Parathyroid adenoma (tissue), 2 donors: ENCODE data around the gene CASP8.

Experiments
- H2AFZ ChIP-seq: fragments of 300-600 bp; sonication (generic); one replicate; pipeline ENCODE4 v1.7.0; 2017; ENCODE audit warnings: antibody characterized with exemption, mild to moderate bottlenecking
- H3K27ac ChIP-seq: fragments of 300-600 bp; sonication (generic); one replicate; pipeline ENCODE4 v1.7.0; 2017
- H3K27me3 ChIP-seq: fragments of 300-600 bp; sonication (generic); one replicate; pipeline ENCODE4 v1.7.0; 2017; ENCODE audit warnings: low read length; ENCODE audit not compliant: control insufficient read depth, insufficient read depth
- H3K36me3 ChIP-seq: fragments of 300-600 bp; sonication (generic); one replicate; pipeline ENCODE4 v1.7.0; 2017; ENCODE audit warnings: low read length; ENCODE audit not compliant: control insufficient read depth, insufficient read depth
- H3K4me1 ChIP-seq: fragments of 300-600 bp; sonication (generic); one replicate; pipeline ENCODE4 v1.7.0; 2017; ENCODE audit warnings: control low read depth
- H3K4me2 ChIP-seq: fragments of 300-600 bp; sonication (generic); one replicate; pipeline ENCODE4 v1.7.0; 2017; ENCODE audit warnings: low read length
- H3K4me3 ChIP-seq: fragments of 300-600 bp; sonication (generic); one replicate; pipeline ENCODE4 v1.7.0; 2017; ENCODE audit warnings: low read depth, low read length
- H3K79me2 ChIP-seq: fragments of 300-600 bp; sonication (generic); one replicate; pipeline ENCODE4 v1.7.0; 2017; ENCODE audit warnings: control low read depth
- H3K9ac ChIP-seq: fragments of 300-600 bp; sonication (generic); one replicate; pipeline ENCODE4 v1.7.0; 2017; ENCODE audit warnings: mild to moderate bottlenecking
- H3K9me3 ChIP-seq: fragments of 300-600 bp; sonication (generic); one replicate; pipeline ENCODE4 v1.7.0; 2017; ENCODE audit warnings: low read length; ENCODE audit not compliant: control insufficient read depth
- CTCF ChIP-seq: fragments of 300-600 bp; sonication (generic); IDR thresholded peaks from one replicate; pipeline ENCODE4 v1.7.0; 2017; ENCODE audit warnings: antibody characterized with exemption, mild to moderate bottlenecking
- donor health status: primary hyperparathyroidism.

CASP8 gene

GRCh38 chr2:201250741-201251140 is 9.6 kb upstream of the CASP8 start:
- no peaks in the 10 kb centered on the region for H3K36me3 ChIP-seq
- H3K4me3 ChIP-seq, result no peak overlapping the region
- no peak overlapping the region for H3K9ac ChIP-seq
- no peaks in the 10 kb centered on the region for H3K9me3 ChIP-seq
- H3K27ac ChIP-seq, result no peak overlapping the region
- no peaks in the 10 kb centered on the region for H3K4me1 ChIP-seq
- no peaks in the 10 kb centered on the region for H3K27me3 ChIP-seq
- no peak overlapping the region for H2AFZ ChIP-seq
- H3K79me2 ChIP-seq, result no peaks in the 10 kb centered on the region
- TF ChIP-seq CTCF, result no peak
- H3K4me2 ChIP-seq, result no peak overlapping the region

DNA sequence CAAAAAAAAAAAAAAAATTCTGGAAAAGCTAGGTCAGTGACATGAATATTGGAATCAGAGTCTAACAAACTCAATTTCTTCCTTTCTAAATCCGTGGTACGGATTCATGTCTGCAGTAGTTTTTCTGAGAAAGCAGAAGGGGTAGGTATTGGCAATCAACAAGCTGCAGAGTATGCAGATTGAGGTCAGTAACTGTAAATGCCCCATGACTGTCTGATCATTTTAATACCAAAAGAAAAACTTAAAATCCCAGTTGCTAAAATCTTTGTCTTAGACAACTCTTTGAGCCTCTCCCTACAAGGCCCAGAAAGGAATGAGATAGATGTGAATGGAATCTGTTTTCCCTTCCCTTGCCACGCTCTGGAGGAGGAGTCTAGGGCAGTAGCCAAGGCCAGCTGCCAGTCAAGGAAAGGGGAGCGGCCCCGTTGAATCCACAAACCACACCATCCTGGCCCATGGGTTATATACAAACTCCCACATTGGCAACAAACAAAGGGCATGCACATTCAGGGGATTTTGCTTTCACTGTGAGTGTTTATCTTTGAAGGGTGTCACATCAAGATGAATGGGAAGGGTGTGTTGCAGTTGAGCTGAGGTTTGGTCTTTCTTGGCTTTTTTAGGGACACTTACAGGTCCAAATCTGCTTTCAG is 6.1 kb upstream of the CASP8 start:
- peaks cover 10% of the 10 kb centered on the region for H3K4me1 ChIP-seq
- H3K36me3 ChIP-seq, result no peaks in the 10 kb centered on the region
- no peaks in the 10 kb centered on the region for H3K9me3 ChIP-seq
- no peaks in the 10 kb centered on the region for H3K27me3 ChIP-seq
- no peak overlapping the region for H3K4me3 ChIP-seq
- peak overlapping the region; percentile 27 for H2AFZ ChIP-seq
- no peak overlapping the region for H3K27ac ChIP-seq
- H3K9ac ChIP-seq, result no peak overlapping the region
- no peaks in the 10 kb centered on the region for H3K79me2 ChIP-seq
- no peak overlapping the region for H3K4me2 ChIP-seq
- no peak for TF ChIP-seq CTCF

- no peak overlapping the region for H3K27ac ChIP-seq
Measured at GRCh38 chr2:201255408-201256033, 4.8 kb upstream of the CASP8 start.

GRCh38 chr2:201256082-201256481 is 4.3 kb upstream of the CASP8 start:
- Histone ChIP-seq H3K36me3 (no peaks in the 10 kb centered on the region), H3K4me2 (no peak overlapping the region), H3K4me3 (no peak overlapping the region), H2AFZ (peak overlapping the region; percentile 15), H3K27ac (no peak overlapping the region), H3K79me2 (no peaks in the 10 kb centered on the region), H3K9me3 (no peaks in the 10 kb centered on the region), H3K9ac (no peak overlapping the region), H3K27me3 (no peaks in the 10 kb centered on the region), H3K4me1 (peaks cover 10% of the 10 kb centered on the region)
- TF ChIP-seq CTCF, result no peak

More at GRCh38 chr2:201255408-201256033, 4.8 kb upstream of the CASP8 start:
- Histone ChIP-seq H3K9me3 (no peaks in the 10 kb centered on the region), H3K4me1 (peaks cover 10% of the 10 kb centered on the region), H2AFZ (peak overlapping the region; percentile 15), H3K4me3 (no peak overlapping the region), H3K9ac (no peak overlapping the region), H3K4me2 (no peak overlapping the region), H3K36me3 (no peaks in the 10 kb centered on the region), H3K79me2 (no peaks in the 10 kb centered on the region), H3K27me3 (no peaks in the 10 kb centered on the region)
- no peak for TF ChIP-seq CTCF
